Mesenchymal stem cell (in vitro differentiated cells and primary cell): ENCODE data around the gene PVALB.

Source experiments
- DNase-seq: peaks from one replicate; pipeline ENCODE4 v3.0.0-alpha.2; 2013
- H2AFZ ChIP-seq: one replicate; pipeline ENCODE4 v1.6.1; 2013; ENCODE audit warnings: low read depth, mild to moderate bottlenecking, control low read depth, inconsistent platforms, low read length, moderate library complexity
- H2AK5ac ChIP-seq: 2 replicates; pipeline ENCODE4 v1.6.1; 2013; ENCODE audit warnings: low read length, moderate library complexity, mild to moderate bottlenecking, inconsistent platforms; ENCODE audit not compliant: severe bottlenecking
- H2BK120ac ChIP-seq: one replicate; pipeline ENCODE4 v1.6.1; 2013; ENCODE audit warnings: low read depth, mild to moderate bottlenecking, inconsistent platforms, low read length, moderate library complexity
- H2BK12ac ChIP-seq, 2 experiments: one replicate each; pipeline ENCODE4 v1.6.1; 2013; ENCODE audit warnings: inconsistent platforms in 2 of 2, low read length in 2 of 2, mild to moderate bottlenecking in 2 of 2, moderate library complexity in 2 of 2, control low read depth in 1 of 2
- H2BK15ac ChIP-seq: one replicate; pipeline ENCODE4 v1.6.1; 2013; ENCODE audit warnings: mild to moderate bottlenecking, low read depth, inconsistent platforms; ENCODE audit not compliant: poor library complexity, severe bottlenecking
- H2BK5ac ChIP-seq: 2 replicates; pipeline ENCODE4 v1.6.1; 2013; ENCODE audit warnings: low read depth, mild to moderate bottlenecking, low read length, control low read depth, inconsistent platforms; ENCODE audit not compliant: poor library complexity, severe bottlenecking
- H3K14ac ChIP-seq, 2 experiments: one replicate each; pipeline ENCODE4 v1.6.1; 2013; ENCODE audit warnings: inconsistent platforms in 2 of 2, low read length in 2 of 2, control low read depth in 1 of 2, mild to moderate bottlenecking in 1 of 2, moderate library complexity in 1 of 2
- H3K18ac ChIP-seq, 2 experiments: one replicate each; pipeline ENCODE4 v1.6.1; 2013; ENCODE audit warnings: inconsistent platforms in 2 of 2, low read length in 2 of 2, control low read depth in 1 of 2, low read depth in 1 of 2, mild to moderate bottlenecking in 1 of 2
- H3K23ac ChIP-seq, 2 experiments: one replicate each; pipeline ENCODE4 v1.6.1; 2013; ENCODE audit warnings: inconsistent platforms in 2 of 2, low read length in 2 of 2, mild to moderate bottlenecking in 2 of 2, moderate library complexity in 2 of 2, control low read depth in 1 of 2
- H3K27ac ChIP-seq: 2 replicates; pipeline ENCODE4 v1.5.1; 2013; ENCODE audit warnings: mild to moderate bottlenecking, moderate library complexity, low read length, control low read depth, inconsistent platforms; ENCODE audit not compliant: poor library complexity, severe bottlenecking
- H3K27me3 ChIP-seq, 2 experiments: 2 replicates each; pipeline versions ENCODE4 v1.6.1 to v1.7.0; 2013; ENCODE audit warnings: low read length in 2 of 2, mild to moderate bottlenecking in 2 of 2, moderate library complexity in 2 of 2, control low read depth in 1 of 2, inconsistent platforms in 1 of 2; ENCODE audit not compliant: control insufficient read depth in 1 of 2, insufficient read depth in 1 of 2
- H3K36me3 ChIP-seq, 2 experiments: 2 replicates each; pipeline versions ENCODE4 v1.6.1 to v1.7.0; 2013; ENCODE audit warnings: low read length in 2 of 2, control low read depth in 1 of 2, inconsistent platforms in 1 of 2, low read depth in 1 of 2, mild to moderate bottlenecking in 1 of 2; ENCODE audit not compliant: insufficient read depth in 2 of 2, control insufficient read depth in 1 of 2
- H3K4ac ChIP-seq, 2 experiments: one replicate each; pipeline ENCODE4 v1.6.1; 2013; ENCODE audit warnings: inconsistent platforms in 2 of 2, low read length in 2 of 2, mild to moderate bottlenecking in 2 of 2, moderate library complexity in 2 of 2, control low read depth in 1 of 2, low read depth in 1 of 2
- H3K4me1 ChIP-seq: 2 replicates; pipeline ENCODE4 v1.6.1; 2013; ENCODE audit warnings: low read depth, low read length, control low read depth; ENCODE audit not compliant: control insufficient read depth, insufficient read depth
- H3K4me2 ChIP-seq: 2 replicates; pipeline ENCODE4 v1.6.1; 2013; ENCODE audit warnings: low read length, mild to moderate bottlenecking, inconsistent platforms; ENCODE audit not compliant: poor library complexity, severe bottlenecking
- H3K4me3 ChIP-seq, 2 experiments: 2 replicates each; pipeline versions ENCODE4 v1.5.1 to v1.7.0; 2013; ENCODE audit warnings: low read length in 2 of 2, mild to moderate bottlenecking in 2 of 2, control low read depth in 1 of 2, low read depth in 1 of 2; ENCODE audit not compliant: insufficient read depth in 1 of 2
- H3K79me1 ChIP-seq: replicated peaks from 2 replicates; pipeline ENCODE4 v1.6.1; 2013; ENCODE audit warnings: mild to moderate bottlenecking, control low read depth, low read length, inconsistent platforms; ENCODE audit not compliant: poor library complexity, severe bottlenecking
- H3K9ac ChIP-seq: 2 replicates; pipeline ENCODE4 v1.7.0; 2013; ENCODE audit warnings: mild to moderate bottlenecking, low read length, moderate library complexity
- H3K9me3 ChIP-seq: 2 replicates; pipeline ENCODE4 v1.7.0; 2013; ENCODE audit warnings: mild to moderate bottlenecking, low read length; ENCODE audit not compliant: control insufficient read depth
- H4K8ac ChIP-seq: one replicate; pipeline ENCODE4 v1.6.1; 2013; ENCODE audit warnings: inconsistent platforms, mild to moderate bottlenecking, low read length, moderate library complexity
- H4K91ac ChIP-seq: one replicate; pipeline ENCODE4 v1.6.1; 2013; ENCODE audit warnings: mild to moderate bottlenecking, low read length, inconsistent platforms
- WGBS: methylation state at CpG from one replicate; pipeline ENCODE4 v1.1.7; 2013; ENCODE audit warnings: mixed read lengths; 5-methylcytosine and 5-hydroxymethylcytosine counted together

PVALB gene

GRCh38 chr22:36860017-36860416, 43.2 kb upstream of the PVALB start:
- no peak overlapping the region for H3K23ac ChIP-seq
- no peak overlapping the region for H2AK5ac ChIP-seq
- H2BK15ac ChIP-seq, result no peak overlapping the region
- H4K91ac ChIP-seq, result no peak overlapping the region
- H2AFZ ChIP-seq, result no peak overlapping the region
- no peak overlapping the region for H2BK5ac ChIP-seq
- peaks cover 2% of the 10 kb centered on the region for H3K4me1 ChIP-seq
- H3K9me3 ChIP-seq, result no peaks in the 10 kb centered on the region
- no peak overlapping the region for H3K14ac ChIP-seq
- no peak overlapping the region for H3K27ac ChIP-seq
- no peaks in the 10 kb centered on the region for H3K79me1 ChIP-seq
- H4K8ac ChIP-seq, result no peak overlapping the region
- H2BK12ac ChIP-seq, result no peak overlapping the region
- H3K9ac ChIP-seq, result no peak overlapping the region
- no peaks in the 10 kb centered on the region for H3K36me3 ChIP-seq
- H2BK120ac ChIP-seq, result no peak overlapping the region
- H3K4me3 ChIP-seq, result no peak overlapping the region
- no peak overlapping the region for H3K4me2 ChIP-seq
- H3K4ac ChIP-seq, result no peak overlapping the region
- H3K27me3 ChIP-seq, result peaks cover 17 to 53% of the 10 kb centered on the region in 2 experiments
- no peak for DNase-seq
- H3K18ac ChIP-seq, result no peak overlapping the region
- 68% methylated on average over 6 of the region's 6 CpGs for WGBS

- 100% methylated on average over 1 of the region's 2 CpGs for WGBS
- no peak overlapping the region for H4K8ac ChIP-seq
- H2BK5ac ChIP-seq, result no peak overlapping the region
Measured at GRCh38 chr22:36858966-36859365, 42.1 kb upstream of the PVALB start.

GRCh38 chr22:36858156-36858555, 41.3 kb upstream of the PVALB start:
- Histone ChIP-seq H3K23ac (no peak overlapping the region), H3K9me3 (no peaks in the 10 kb centered on the region), H3K9ac (no peak overlapping the region), H3K4me1 (peaks cover 2% of the 10 kb centered on the region), H3K27ac (no peak overlapping the region), H2AFZ (no peak overlapping the region), H3K4ac (no peak overlapping the region), H2BK5ac (no peak overlapping the region), H3K14ac (no peak overlapping the region), H3K36me3 (no peaks in the 10 kb centered on the region), H2BK120ac (no peak overlapping the region), H2AK5ac (no peak overlapping the region), H3K4me3 (no peak overlapping the region), H2BK12ac (no peak overlapping the region), H3K27me3 (peaks cover 17 to 43% of the 10 kb centered on the region in 2 experiments), H3K4me2 (no peak overlapping the region), H2BK15ac (no peak overlapping the region), H4K91ac (no peak overlapping the region), H4K8ac (no peak overlapping the region), H3K18ac (no peak overlapping the region), H3K79me1 (no peaks in the 10 kb centered on the region)
- WGBS, result 76% methylated on average over 8 of the region's 9 CpGs
- DNase-seq, result no peak

More at GRCh38 chr22:36858966-36859365, 42.1 kb upstream of the PVALB start:
- H2AK5ac ChIP-seq, result no peak overlapping the region
- H3K9ac ChIP-seq, result no peak overlapping the region
- no peak overlapping the region for H2AFZ ChIP-seq
- no peak overlapping the region for H3K4ac ChIP-seq
- no peak overlapping the region for H3K23ac ChIP-seq
- no peaks in the 10 kb centered on the region for H3K9me3 ChIP-seq
- H4K91ac ChIP-seq, result no peak overlapping the region
- H2BK12ac ChIP-seq, result no peak overlapping the region
- no peaks in the 10 kb centered on the region for H3K36me3 ChIP-seq
- no peak overlapping the region for H3K18ac ChIP-seq
- H3K4me1 ChIP-seq, result peaks cover 2% of the 10 kb centered on the region
- no peak overlapping the region for H3K4me2 ChIP-seq
- no peak overlapping the region for H2BK120ac ChIP-seq
- no peak overlapping the region for H2BK15ac ChIP-seq
- no peaks in the 10 kb centered on the region for H3K79me1 ChIP-seq
- H3K27ac ChIP-seq, result no peak overlapping the region
- no peak for DNase-seq
- H3K4me3 ChIP-seq, result no peak overlapping the region
- no peak overlapping the region for H3K14ac ChIP-seq
- H3K27me3 ChIP-seq, result peaks cover 17 to 46% of the 10 kb centered on the region in 2 experiments

GRCh38 chr22:36856792-36857135, 39.9 kb upstream of the PVALB start:
- 86% methylated on average over 7 of the region's 8 CpGs for WGBS
- Histone ChIP-seq H3K27ac (no peak overlapping the region), H3K4me3 (no peak overlapping the region), H2BK15ac (no peak overlapping the region), H4K8ac (no peak overlapping the region), H4K91ac (no peak overlapping the region), H3K9me3 (peaks cover 4% of the 10 kb centered on the region), H3K36me3 (no peaks in the 10 kb centered on the region), H3K4me2 (no peak overlapping the region), H3K4me1 (peaks cover 2% of the 10 kb centered on the region), H2BK5ac (no peak overlapping the region), H3K23ac (no peak overlapping the region), H3K79me1 (no peaks in the 10 kb centered on the region), H3K9ac (no peak overlapping the region), H3K4ac (no peak overlapping the region), H2AK5ac (no peak overlapping the region), H2BK120ac (no peak overlapping the region), H2BK12ac (no peak overlapping the region), H3K27me3 (peaks cover 25 to 47% of the 10 kb centered on the region in 2 experiments), H2AFZ (no peak overlapping the region), H3K18ac (no peak overlapping the region), H3K14ac (no peak overlapping the region)
- no peak for DNase-seq
